SK-N-SH treated with all-trans-retinoic acid at 6 μM for 48 hours (cell line): Measurements from ENCODE around the gene STK40.

ENCODE experiments used
- ATAC-seq: fragments of 200-7000 bp; cut with Tn5 transposase; 3 replicates; pipeline ENCODE4 v1.9.1; 2020; ENCODE audit warnings: mild to moderate bottlenecking, moderate library complexity
- BACH2 ChIP-seq: fragments of 250-450 bp; sonication (Bioruptor Pico); IDR thresholded peaks from 2 replicates; pipeline ENCODE4 v1.9.0; 2021; ENCODE audit warnings: mild to moderate bottlenecking, borderline replicate concordance
- CSDC2 ChIP-seq: fragments of 250-450 bp; sonication (Bioruptor Pico); IDR thresholded peaks from 2 replicates; pipeline ENCODE4 v1.5.0; 2020; ENCODE audit warnings: mild to moderate bottlenecking, moderate library complexity
- CSRNP3 ChIP-seq: fragments of 250-450 bp; sonication (Bioruptor Pico); IDR thresholded peaks from 2 replicates; pipeline ENCODE4 v1.5.1; 2021; ENCODE audit warnings: mild to moderate bottlenecking, moderate library complexity
- ESRRG ChIP-seq: fragments of 250-450 bp; sonication (Bioruptor Pico); IDR thresholded peaks from 2 replicates; pipeline ENCODE4 v1.6.1; 2021; ENCODE audit warnings: mild to moderate bottlenecking
- GLIS3 ChIP-seq: fragments of 250-450 bp; sonication (Bioruptor Pico); IDR thresholded peaks from 2 replicates; pipeline ENCODE4 v1.5.0; 2020; ENCODE audit warnings: mild to moderate bottlenecking, moderate library complexity
- ISL1 ChIP-seq: fragments of 250-450 bp; sonication (Bioruptor Pico); IDR thresholded peaks from 2 replicates; pipeline ENCODE4 v2.1.2; 2022; ENCODE audit warnings: mild to moderate bottlenecking, moderate library complexity
- OSR1 ChIP-seq: fragments of 250-450 bp; sonication (Bioruptor Pico); IDR thresholded peaks from 2 replicates; pipeline ENCODE4 v1.8.0; 2022; ENCODE audit warnings: moderate library complexity, mild to moderate bottlenecking, inconsistent platforms
- PATZ1 ChIP-seq: fragments of 250-450 bp; sonication (Bioruptor Pico); IDR thresholded peaks from 2 replicates; pipeline ENCODE4 v1.8.0; 2020; ENCODE audit warnings: mild to moderate bottlenecking, moderate library complexity, borderline replicate concordance
- POU6F1 ChIP-seq: fragments of 250-450 bp; sonication (Bioruptor Pico); IDR thresholded peaks from 2 replicates; pipeline ENCODE4 v1.8.0; 2021; ENCODE audit warnings: low read depth, mild to moderate bottlenecking, moderate library complexity, borderline replicate concordance
- PPARA ChIP-seq: fragments of 250-450 bp; sonication (Bioruptor Pico); IDR thresholded peaks from 2 replicates; pipeline ENCODE4 v1.5.0; 2020; ENCODE audit warnings: mild to moderate bottlenecking, borderline replicate concordance
- TCF4 ChIP-seq: fragments of 250-450 bp; sonication (Bioruptor Pico); IDR thresholded peaks from 2 replicates; pipeline ENCODE4 v1.8.0; 2021; ENCODE audit warnings: mild to moderate bottlenecking, moderate library complexity, borderline replicate concordance
- TOX ChIP-seq: fragments of 250-450 bp; sonication (Bioruptor Pico); IDR thresholded peaks from 2 replicates; pipeline ENCODE4 v1.8.0; 2021; ENCODE audit warnings: mild to moderate bottlenecking, moderate library complexity, borderline replicate concordance
- TSHZ2 ChIP-seq: fragments of 250-450 bp; sonication (Bioruptor Pico); IDR thresholded peaks from 2 replicates; pipeline ENCODE4 v1.5.0; 2020; ENCODE audit warnings: mild to moderate bottlenecking, moderate library complexity
- ZC3H10 ChIP-seq: fragments of 250-450 bp; sonication (Bioruptor Pico); IDR thresholded peaks from 2 replicates; pipeline ENCODE4 v1.5.1; 2021; ENCODE audit warnings: mild to moderate bottlenecking, moderate library complexity
- ZFP3 ChIP-seq: fragments of 250-450 bp; sonication (Bioruptor Pico); IDR thresholded peaks from 2 replicates; pipeline ENCODE4 v1.5.0; 2020; ENCODE audit warnings: mild to moderate bottlenecking, moderate library complexity
- ZNF565 ChIP-seq: fragments of 450-650 bp; formaldehyde crosslinking; conservative IDR thresholded peaks from 2 replicates; pipeline ENCODE4 v1.5.0; 2020; ENCODE audit warnings: low read depth, mild to moderate bottlenecking, moderate library complexity
- ZNF70 ChIP-seq: fragments of 450-650 bp; formaldehyde crosslinking; IDR thresholded peaks from 2 replicates; pipeline ENCODE4 v1.5.0; 2020; ENCODE audit warnings: mild to moderate bottlenecking, moderate library complexity
- ZNF8 ChIP-seq: fragments of 450-650 bp; formaldehyde crosslinking; IDR thresholded peaks from 2 replicates; pipeline ENCODE4 v1.5.0; 2020; ENCODE audit warnings: mild to moderate bottlenecking, moderate library complexity

The STK40 gene

GRCh38 chr1:36419140-36419539 is 33.4 kb upstream of the STK40 start:
- ATAC-seq: no peak
- TF ChIP-seq GLIS3 (CRISPR knock-in tag) (no peak), ZNF565 (CRISPR knock-in tag) (no peak), CSRNP3 (CRISPR knock-in tag) (no peak), TCF4 (no peak), BACH2 (CRISPR knock-in tag) (no peak), TOX (CRISPR knock-in tag) (no peak), OSR1 (CRISPR knock-in tag) (no peak), ESRRG (CRISPR knock-in tag) (no peak), CSDC2 (CRISPR knock-in tag) (no peak), ZNF70 (CRISPR knock-in tag) (no peak), ISL1 (CRISPR knock-in tag) (no peak)

GRCh38 chr1:36417931-36418330 is 32.2 kb upstream of the STK40 start:
- ATAC-seq: no peak
- TF ChIP-seq OSR1 (CRISPR knock-in tag): no peak
- no peak for TF ChIP-seq TSHZ2
- no peak for TF ChIP-seq TOX (CRISPR knock-in tag)
- no peak for TF ChIP-seq ZNF8 (CRISPR knock-in tag)
- TF ChIP-seq ESRRG (CRISPR knock-in tag): no peak
- TF ChIP-seq ZC3H10 (CRISPR knock-in tag): no peak
- TF ChIP-seq ZFP3 (CRISPR knock-in tag): no peak
- TF ChIP-seq CSDC2 (CRISPR knock-in tag): no peak
- TF ChIP-seq BACH2 (CRISPR knock-in tag): no peak
- TF ChIP-seq PPARA (CRISPR knock-in tag): no peak
- TF ChIP-seq ISL1 (CRISPR knock-in tag): no peak
- TF ChIP-seq, all 23 proteins: peak for 0

GRCh38 chr1:36415661-36416326 is 30.1 kb upstream of the STK40 start:
- no peak for ATAC-seq
- TF ChIP-seq BACH2 (CRISPR knock-in tag) (no peak), GLIS3 (CRISPR knock-in tag) (no peak), ESRRG (CRISPR knock-in tag) (no peak), POU6F1 (CRISPR knock-in tag) (no peak), PATZ1 (CRISPR knock-in tag) (no peak), CSDC2 (CRISPR knock-in tag) (no peak), TCF4 (no peak)

- ATAC-seq: no peak
- TF ChIP-seq POU6F1 (CRISPR knock-in tag) (no peak), ZNF565 (CRISPR knock-in tag) (no peak), TCF4 (no peak), OSR1 (CRISPR knock-in tag) (no peak), CSRNP3 (CRISPR knock-in tag) (no peak), ZFP3 (CRISPR knock-in tag) (no peak), CSDC2 (CRISPR knock-in tag) (no peak), ZNF70 (CRISPR knock-in tag) (no peak), PPARA (CRISPR knock-in tag) (no peak), TSHZ2 (no peak), BACH2 (CRISPR knock-in tag) (no peak), ESRRG (CRISPR knock-in tag) (no peak), ISL1 (CRISPR knock-in tag) (no peak)
Measured at GRCh38 chr1:36414384-36414783, 28.7 kb upstream of the STK40 start.
